HG02840 (cell line): Measurements from ENCODE around the gene TEX101.

ENCODE experiments used
- ATAC-seq: cut with Tn5 transposase; IDR thresholded peaks from one replicate; pipeline ENCODE4 v1.9.1; 2021; ENCODE audit warnings: mild to moderate bottlenecking, moderate library complexity, moderate number of reproducible peaks; ENCODE audit not compliant: unreplicated experiment, low FRiP score

TEX101 gene

DNA sequence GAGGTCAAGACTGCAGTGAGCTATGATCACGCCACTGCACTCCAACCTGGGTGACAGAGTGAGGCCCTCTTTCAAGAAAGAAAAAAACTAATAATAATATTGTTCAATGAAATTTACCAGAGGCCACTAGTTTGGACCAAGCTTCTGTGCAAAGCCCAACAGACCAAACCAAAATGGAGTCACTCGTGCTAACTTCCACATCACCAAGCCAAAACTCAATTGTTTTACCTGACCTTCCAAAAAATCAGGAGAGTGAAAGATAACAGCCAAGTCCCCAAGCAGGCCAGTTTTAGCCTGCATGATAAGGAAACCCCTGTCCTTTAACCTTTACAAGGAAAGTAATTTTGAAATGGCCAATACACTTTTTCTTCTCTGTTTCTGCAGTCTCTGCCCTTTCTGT lies 30.7 kb downstream of the TEX101 start:
- no peak for ATAC-seq

- ATAC-seq = no peak
Measured at GRCh38 chr19:43446746-43447489, 32.2 kb downstream of the TEX101 start.

- ATAC-seq = no peak
Measured at GRCh38 chr19:43447655-43448054, 33.0 kb downstream of the TEX101 start.

- ATAC-seq = no peak
Measured at GRCh38 chr19:43450545-43450997, 35.9 kb downstream of the TEX101 start.

- no peak for ATAC-seq
Measured at GRCh38 chr19:43452582-43452981, 37.9 kb downstream of the TEX101 start.

DNA sequence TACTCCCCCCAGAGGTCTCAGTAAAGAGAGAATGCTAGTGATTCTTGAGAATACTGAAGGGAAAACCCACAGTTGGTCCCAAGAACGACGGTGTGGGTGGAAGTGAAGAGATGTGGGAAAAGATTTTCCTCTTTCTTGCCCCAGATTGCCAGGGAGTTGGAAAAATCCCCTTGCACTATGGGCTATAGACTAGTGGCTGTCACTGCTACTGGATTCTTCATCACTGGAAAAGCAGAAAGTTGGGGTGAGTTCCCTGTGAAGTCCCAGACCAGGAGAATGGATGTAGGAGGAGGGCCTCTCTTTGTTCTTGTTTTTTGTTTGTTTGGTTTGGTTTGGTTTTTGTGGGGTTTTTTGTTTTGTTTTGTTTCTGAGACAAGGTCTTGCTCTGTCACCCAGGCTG lies 39.3 kb downstream of the TEX101 start:
- no peak for ATAC-seq

DNA sequence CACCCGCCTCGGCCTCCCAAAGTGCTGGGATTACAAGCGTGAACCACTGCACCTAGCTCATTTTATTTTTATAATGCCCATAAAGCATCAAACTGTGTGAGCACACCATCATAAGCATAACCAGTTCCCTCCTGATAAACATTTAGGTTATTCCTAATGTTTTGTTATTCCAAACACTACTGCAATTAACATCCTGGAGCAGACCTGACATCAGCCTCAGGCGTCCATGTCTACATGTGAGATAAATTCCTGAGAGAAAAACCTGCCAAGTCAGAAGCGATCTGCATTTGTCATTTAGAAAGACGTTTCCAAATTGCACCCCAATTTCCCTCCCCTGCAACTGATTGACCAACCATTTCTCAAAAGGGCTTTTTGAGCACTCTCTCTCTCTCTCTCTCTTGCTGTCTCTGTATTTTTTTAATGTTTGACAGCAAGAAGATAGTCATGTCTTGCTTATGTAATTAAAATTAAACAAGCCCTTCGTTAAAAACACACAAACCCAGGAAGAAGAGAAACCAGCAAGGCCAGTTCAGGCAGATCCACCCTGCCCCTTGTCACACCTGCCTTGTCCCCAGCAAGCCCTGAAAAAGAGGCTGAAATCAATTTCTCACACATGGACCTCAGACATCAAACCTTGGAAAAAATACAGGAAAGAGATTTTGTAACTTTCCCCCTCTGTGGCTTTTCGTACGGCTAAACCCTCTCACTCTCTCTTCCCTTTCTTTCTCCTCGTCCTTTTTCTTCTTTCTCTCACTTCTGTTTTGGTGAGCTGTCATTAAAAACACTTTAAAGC lies 40.8 kb downstream of the TEX101 start:
- no peak for ATAC-seq

DNA sequence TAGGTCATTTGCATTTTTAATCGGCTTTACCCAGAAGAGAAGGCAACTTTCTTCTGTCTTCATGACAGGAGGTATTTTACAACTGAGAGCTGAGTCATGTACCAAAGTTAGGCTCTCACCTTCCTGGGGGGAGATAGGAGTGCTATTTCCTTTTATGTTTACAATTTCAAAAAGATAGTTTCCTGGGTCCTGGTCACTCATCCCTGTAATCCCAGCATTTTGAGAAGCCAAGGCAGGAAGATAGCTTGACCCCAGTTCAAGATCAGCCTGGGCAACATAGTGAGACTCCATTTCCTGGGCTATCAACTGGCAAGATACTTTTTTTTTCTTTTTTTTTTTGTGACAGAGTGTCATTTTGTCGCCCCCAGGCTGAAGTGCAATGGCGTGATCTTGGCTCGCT lies 43.1 kb downstream of the TEX101 start:
- no peak for ATAC-seq

DNA sequence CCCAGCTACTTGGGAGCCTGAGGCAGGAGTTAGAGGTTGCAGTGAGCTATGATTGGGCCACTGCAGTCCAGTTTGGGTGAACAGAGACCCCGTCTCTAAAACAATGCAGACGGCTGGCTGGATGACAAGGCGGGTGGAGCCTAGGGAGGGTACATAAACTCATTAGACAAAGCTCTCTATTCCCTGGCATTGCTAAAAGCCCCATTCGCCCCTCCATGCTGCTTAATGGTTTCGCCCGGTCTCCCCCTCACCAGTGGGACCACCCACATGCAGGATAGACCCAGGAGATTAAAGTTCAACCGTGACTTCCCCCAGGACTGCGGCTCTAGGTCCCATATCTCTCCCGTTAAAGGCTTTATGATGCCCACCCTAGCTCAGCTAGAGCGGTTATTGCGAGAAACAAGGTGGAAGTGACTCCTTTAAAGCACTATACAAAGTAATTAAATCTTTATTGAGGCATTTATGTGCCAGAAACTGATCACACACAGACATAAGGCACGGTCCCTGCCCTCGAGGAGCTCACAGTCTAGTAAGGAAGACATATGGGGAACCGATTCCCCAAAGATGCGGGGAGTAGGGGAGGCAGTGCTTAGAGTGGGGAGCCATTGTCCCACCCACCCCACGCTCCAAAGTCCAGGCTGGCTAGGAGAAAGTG lies 45.8 kb downstream of the TEX101 start:
- no peak for ATAC-seq

DNA sequence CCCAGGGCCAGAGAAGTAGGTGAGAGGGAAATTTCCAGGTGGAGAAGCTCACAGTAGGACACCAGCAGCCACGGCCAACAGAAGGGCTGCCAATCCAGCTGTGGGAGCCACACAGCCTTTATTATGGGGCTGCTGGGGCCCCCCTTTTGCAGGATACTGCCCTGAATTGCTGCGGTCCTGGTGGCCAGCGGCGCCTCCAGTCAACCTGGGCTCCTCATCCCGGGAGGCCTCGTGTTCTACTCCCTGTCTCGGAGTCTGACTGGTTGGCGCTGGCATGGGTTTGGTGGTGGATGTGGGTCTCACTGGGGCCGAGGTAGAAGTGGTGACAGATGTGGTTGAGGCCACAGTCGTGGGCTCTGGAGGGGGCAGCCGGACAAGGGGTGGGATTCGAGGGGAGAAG lies 46.6 kb downstream of the TEX101 start:
- ATAC-seq = no peak

DNA sequence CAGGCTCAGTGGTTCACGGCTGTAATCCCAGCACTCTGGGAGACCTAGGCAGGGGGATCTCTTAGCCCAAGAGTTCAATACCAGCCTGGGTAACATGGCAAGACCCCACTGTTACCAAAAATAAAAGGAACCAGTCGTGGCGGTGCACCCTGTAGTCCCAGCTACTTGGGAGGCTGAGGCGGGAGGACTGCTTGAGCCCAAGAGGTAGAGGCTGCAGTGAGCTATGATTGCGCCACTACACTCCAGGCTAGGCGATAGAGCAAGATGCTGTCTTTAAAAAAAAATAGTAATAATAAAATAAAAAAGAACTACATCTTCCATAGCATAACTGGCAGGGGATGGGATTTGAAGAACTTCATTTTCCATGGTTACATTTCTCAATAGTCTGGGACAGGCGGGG lies 47.7 kb downstream of the TEX101 start:
- no peak for ATAC-seq

DNA sequence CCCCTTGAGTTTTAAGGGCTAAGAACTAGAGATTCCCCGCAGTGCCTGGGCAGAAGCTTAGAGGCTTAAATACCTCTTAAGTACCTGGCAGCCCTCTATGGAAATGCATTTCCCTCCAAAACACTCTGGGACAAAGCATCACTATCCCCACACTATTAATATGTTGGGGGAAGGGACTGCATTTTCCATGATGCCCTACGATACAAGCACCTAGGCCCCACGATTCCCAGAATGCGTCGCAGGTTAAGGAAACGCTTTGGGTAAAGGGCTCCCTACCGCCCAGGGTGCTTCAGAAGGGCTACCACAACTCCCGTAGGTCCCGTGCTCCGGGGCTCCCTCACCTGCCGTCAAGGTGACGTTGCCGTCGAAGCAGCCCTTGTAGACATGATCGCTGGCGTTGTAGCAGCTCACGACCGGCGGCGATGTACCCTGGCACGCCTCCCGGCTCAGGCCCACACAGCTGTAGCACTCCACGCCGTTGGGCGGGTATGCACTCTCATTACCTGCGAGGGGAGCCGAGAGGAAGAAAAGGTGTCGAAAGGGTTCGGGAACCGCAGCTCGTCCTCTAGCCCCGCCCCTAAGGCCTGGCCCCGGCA lies 48.2 kb downstream of the TEX101 start:
- ATAC-seq = no peak

GRCh38 chr19:43463381-43464133 lies 48.9 kb downstream of the TEX101 start:
- peak; percentile 90 for ATAC-seq

DNA sequence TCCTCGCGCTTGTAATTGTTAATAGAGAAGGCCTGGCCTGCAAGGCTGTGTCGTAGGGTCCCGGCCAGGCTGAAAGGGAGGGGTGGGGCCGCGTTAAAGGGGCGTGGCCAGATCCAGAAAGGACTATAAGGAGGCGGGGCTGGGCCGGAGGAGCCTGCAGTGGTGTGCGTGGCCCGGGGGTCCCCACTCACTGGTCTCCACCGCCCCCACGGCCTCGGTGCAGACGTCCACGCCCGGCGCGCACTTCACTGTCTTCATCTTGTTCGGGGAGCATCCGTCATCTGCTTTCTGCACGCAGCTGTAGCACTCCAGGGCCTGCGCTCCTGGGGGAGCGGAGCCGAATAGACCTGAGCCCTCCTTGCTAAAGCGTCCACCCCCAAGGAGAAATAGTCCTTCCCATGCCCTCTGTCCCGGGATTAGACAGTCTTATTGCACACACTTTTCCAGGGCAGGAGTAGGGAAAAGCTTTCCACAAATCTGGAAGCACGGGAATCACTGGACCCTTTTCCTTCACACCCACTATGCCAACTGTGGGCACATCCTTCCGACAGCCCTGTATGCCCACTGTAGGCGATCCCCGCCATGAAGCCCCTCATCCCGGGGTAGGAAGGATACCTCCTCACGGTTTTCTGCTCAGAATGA lies 49.6 kb downstream of the TEX101 start:
- ATAC-seq = peak; percentile 35

- no peak for ATAC-seq
Measured at GRCh38 chr19:43465468-43466120, 50.9 kb downstream of the TEX101 start, which contains the start of gene LYPD3. LYPD3 (minus strand) TSS chr19:43465608; CDS start chr19:43465571, 37 bp downstream.

DNA sequence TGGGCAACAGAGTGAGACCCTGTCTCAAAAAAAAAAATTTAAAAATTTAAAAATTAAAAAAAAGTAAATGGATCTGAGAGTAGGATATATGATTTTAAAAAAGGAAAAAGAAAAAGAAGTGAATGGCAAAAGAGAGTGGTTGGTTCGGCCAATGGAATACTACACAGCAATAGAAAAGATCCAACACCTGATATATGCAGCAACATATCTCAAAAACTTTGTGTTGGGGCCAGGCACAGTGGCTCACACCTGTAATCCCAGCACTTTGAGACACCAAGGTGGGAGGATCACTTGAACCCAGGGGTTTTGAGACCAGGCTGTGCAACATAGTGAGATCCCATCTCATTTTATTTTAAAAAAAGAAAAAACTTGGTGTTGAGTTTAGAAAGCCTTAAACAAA lies 52.1 kb downstream of the TEX101 start:
- ATAC-seq = no peak

DNA sequence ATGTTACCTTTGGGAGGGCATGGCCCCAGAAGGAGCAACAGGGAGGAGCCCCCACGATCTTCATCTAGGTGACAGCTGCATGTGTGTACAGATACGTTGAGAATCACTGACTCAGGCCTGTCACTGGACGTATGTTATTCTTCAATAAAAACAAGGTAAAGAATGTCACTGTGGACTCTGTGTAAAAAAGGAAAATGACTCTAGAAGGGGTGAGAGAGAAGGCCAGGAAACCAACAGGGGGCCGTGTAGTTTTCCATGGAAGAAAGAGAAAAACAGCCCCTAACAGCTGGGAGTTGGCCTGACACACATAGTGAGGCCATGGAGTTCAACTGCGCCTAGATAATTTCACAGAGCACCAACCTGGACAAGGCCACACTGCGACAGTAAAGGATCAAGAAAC lies 52.6 kb downstream of the TEX101 start:
- no peak for ATAC-seq

DNA sequence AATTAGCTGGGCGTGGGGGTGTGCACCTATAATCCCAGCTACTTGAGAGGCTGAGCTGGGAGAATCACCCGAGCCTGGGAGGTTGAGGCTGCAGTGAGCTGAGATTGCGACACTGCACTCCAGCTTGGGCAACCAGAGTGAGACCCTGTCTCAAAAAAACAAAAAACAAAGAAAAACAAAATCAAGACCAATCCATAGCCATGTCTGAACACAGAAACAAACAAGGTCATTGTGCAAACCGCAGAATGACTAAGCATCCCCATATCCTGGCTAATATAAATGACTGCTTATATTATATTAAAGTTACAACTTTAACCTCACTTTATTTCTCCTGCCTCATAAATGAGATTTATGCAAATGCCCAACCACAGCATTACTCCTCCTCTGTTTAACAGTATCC lies 53.0 kb downstream of the TEX101 start:
- no peak for ATAC-seq
